GM19023 (cell line): ENCODE measurements around the gene GIT1.
"Not testable (repeated sequence)": the region's sequence is repeated elsewhere in the genome, so short reads cannot be mapped to it uniquely, and the experiment has no call there.

Source experiments
- ATAC-seq: cut with Tn5 transposase; IDR thresholded peaks from one replicate; pipeline ENCODE4 v1.9.1; 2021; ENCODE audit warnings: mild to moderate bottlenecking, moderate library complexity; ENCODE audit not compliant: unreplicated experiment

Gene GIT1

DNA sequence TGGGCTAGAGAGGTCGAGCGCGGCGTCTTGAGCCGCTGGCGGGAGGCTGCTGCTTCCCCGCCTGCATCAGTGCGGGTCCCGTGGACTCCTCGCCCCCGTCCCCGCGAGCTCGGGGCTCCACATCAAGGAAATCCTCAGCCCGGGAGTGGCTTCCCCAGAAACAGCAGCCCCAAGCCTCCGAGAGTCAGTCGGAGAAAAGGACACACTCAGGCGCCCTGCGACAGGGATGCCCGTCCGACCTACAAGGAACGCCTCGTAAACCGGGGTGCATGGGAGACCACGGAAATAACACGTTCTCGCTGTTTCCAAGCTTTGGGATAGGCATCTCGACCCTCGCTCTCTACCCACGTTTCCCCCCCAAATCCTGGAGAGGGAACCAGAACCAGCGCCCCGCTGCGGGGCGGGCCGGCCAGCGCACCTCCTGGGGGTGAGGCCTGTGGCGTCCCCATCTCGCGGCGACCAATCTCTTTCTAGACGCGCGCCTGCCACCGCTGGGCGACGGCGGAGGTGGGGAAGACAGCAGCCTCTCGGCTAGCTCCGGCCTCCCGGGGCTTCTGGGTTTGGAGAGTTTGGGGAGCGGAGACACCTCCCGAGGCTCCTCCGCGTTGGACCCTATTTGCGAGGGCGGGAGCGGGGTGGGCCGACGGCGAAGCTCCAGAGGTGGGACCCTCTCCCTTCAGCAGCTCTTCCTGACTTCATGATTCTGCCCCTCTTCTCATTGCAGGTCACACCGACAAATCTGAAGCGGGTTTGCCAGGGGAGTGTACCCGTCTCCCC is 21.7 kb downstream of the GIT1 start:
- ATAC-seq: peak; percentile 44

- ATAC-seq: no peak
Measured at GRCh38 chr17:29567304-29567553, 22.2 kb downstream of the GIT1 start.

- no peak for ATAC-seq
Measured at GRCh38 chr17:29566473-29567303, 22.8 kb downstream of the GIT1 start, which contains the start of gene ABHD15. Gene ABHD15 (minus strand): TSS chr17:29567037. CDS start chr17:29566966, 71 bp downstream.

DNA sequence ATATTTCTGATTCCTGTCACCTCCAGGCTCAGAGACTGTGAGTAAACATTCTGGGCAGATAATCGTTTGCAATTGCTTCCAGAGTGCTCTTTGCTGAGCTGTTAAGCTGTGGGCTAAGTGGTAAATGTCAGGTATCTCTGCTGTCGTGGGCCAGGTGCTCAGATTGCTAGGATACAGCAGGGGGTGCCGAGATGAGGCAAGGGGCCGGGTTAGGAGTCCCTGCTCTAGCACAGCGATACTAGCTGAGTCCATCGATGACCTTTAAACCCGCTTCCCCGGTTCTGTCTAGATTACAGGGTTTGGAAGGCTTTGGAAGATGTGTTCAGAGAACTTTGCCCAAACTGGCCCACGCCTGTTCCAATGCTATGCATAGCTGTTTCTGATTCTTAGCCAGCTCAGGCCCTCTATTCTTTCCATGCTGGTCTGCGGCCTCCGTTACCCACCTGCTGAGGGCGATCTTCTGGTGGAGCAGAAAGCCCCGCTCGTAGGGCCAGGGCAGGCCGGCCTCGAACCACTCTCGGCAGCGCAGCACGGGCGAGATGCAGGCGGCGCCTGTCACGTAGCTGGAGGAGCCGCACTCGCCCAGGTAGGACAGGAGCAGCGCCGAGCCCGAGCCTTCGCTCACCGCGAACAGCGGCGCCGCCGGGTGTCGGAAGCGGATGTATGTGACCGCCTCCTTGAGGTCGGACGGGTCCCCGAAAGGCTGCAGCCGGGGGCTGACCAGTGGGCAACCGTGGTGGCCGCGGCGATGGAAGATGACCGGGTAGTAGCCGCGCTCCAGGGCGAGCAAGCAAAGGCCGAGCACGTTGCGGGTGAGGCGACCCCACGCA is 23.6 kb downstream of the GIT1 start:
- ATAC-seq: no peak

DNA sequence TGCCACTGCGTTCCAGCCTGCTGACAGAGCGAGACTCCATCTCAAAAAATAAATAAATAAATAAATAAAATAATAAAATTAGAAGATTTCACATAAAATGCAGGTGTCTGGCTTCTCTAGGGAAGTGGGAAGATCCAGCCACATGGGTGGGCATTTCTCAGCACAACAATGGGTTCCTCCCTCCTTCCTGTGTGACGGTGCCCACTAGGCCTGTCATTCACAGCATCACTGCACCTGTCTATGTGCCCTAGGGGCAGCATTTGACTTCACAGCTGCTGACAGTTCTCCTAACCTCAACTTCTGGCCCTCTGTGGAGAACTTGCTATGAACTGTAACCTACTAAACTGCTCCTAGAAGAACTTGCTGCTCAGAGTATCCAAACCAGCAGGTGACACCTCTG is 25.6 kb downstream of the GIT1 start:
- no peak for ATAC-seq

DNA sequence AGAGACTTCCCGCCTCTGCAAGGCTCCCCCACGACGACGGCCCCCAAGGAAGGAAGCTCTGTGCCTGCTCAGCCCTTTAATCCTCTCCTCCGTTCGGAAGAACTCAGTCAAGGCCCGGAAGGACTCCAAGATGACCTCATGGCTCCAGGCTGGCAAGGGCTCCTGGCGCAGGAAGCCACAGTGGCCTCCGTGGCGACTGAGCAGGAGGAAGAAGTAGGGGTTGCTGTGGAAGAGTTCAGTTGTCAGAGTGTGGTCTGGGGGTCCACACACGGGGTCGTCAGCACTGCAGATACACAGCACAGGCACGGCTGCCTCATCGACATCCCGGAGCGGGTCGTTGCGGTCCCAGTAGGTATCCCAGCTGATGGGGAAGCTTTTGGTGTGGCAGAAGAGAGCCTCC is 26.8 kb downstream of the GIT1 start:
- no peak for ATAC-seq

GRCh38 chr17:29561554-29562517 is 27.6 kb downstream of the GIT1 start:
- ATAC-seq: no peak

GRCh38 chr17:29560316-29560715 is 29.1 kb downstream of the GIT1 start:
- ATAC-seq: no peak

GRCh38 chr17:29559640-29560039 is 29.8 kb downstream of the GIT1 start:
- ATAC-seq: no peak

- ATAC-seq: not testable (repeated sequence)
Measured at GRCh38 chr17:29558139-29558538, 31.3 kb downstream of the GIT1 start.

DNA sequence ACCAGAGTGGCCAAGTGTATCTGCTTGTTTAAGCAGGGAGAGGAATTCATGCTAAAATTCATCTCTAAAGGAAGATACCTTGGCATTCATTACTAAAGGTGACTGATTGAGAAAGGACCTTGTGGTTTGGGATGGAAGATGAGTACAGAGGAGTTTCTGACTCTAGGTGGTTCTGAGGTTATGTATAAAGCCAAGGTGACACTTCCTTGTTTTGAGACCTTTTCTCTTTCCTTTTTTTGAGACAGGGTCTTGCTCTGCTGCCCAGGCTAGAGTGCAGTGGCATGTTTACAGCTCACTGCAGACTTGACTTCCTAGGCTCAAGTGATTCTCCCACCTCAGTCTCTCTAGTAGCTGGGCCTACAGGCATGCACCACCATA is 31.7 kb downstream of the GIT1 start:
- no peak for ATAC-seq

DNA sequence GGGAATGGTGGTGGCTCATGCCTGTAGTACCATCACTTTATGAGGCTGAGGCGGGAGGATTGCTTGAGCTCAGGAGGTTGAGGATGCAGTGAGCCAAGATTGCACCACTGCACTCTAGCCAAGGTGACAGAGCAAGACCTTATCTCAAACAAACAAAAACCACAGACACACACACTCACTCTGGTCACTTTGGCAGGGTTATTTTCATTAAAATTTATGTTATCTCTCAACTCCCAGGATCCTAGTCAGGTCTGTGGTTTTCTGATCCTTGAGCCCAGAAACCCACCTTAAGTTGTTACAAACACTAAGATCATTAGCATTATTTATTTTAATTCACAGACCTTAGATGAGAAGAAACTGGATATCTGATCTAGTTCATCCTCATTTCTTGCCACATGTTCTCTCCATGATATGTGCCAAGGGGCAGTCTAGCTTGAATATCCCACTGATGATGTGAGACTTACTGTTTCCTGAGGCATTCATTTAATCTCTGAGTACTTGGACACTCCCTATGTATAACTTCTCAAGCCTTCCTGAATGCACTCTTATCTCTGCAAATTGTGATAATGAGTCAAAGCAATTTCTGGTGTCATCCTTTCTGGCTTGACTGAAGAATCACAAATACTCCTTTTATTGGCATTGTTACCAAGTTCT is 32.2 kb downstream of the GIT1 start:
- no peak for ATAC-seq

DNA sequence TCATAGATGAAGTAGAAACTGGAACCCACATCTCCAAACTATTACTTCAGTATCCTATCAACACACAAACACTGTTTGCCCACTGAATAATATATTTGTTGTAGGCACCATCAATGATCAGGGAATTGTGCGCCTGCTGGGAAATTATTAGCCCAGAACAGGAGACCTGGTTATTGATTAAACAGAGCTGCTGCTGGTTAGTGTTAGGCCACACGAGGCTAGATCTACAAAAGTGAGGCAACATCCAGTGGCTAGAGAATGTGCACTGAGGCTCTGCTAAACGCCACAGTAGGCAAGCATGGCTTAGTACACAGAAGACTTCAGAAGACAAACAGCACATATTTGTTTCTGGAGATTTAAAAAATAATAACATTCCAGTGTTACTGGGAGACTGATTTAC is 33.6 kb downstream of the GIT1 start:
- no peak for ATAC-seq

- ATAC-seq: no peak
Measured at GRCh38 chr17:29549177-29549923, 40.1 kb downstream of the GIT1 start.

GRCh38 chr17:29546830-29547229 is 42.6 kb downstream of the GIT1 start:
- no peak for ATAC-seq

DNA sequence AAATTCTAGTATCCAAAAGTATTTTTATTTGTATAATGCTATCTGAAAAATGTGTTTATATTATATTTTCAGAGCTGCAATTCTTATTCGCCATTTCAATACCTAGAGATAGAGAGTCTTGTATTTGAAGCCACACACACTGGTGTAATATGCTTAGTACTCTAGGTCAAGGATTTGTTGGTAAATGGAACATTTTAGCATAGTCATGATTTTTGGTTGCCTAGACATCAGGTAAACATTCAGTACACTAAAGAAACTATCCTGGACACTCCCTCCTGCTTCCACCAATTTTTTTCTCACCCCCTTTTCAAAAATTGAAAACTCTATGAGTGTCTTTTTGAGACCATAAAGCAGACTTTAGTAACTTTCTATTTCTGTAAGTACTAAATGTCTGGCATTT is 43.4 kb downstream of the GIT1 start:
- no peak for ATAC-seq

- no peak for ATAC-seq
Measured at GRCh38 chr17:29544066-29544465, 45.4 kb downstream of the GIT1 start.

GRCh38 chr17:29533976-29534375 is 55.5 kb downstream of the GIT1 start:
- no peak for ATAC-seq

DNA sequence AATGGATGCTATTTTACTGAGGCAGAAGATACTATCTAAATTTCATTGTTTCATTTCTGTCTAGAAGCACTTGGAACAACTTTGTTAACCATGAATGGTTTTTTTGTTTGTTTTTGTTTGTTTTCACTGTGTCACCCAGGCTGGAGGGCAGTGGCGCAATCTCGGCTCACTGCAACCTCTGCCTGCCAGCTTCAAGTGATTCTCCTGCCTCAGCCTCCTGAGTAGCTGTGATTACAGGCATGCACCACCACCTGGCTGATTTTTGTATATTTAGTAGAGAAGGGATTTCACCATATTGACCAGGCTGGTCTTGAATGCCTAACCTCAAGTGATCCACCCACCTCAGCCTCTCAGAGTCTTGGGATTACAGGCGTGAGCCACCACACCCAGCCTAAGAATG is 63.1 kb downstream of the GIT1 start:
- no peak for ATAC-seq
